Measurements from ENCODE around the gene HLA-C.
"Not testable (repeated sequence)": the region's sequence is repeated elsewhere in the genome, so short reads cannot be mapped to it uniquely, and the experiment has no call there.

HLA-C gene

GRCh38 chr6:31271641-31272357 lies at the start of gene HLA-C:
HLA-C (minus strand) TSS chr6:31272092; CDS start chr6:31272071, 21 bp downstream.
- DNase-seq (ENCODE audit: extremely low read depth in 1 of 2, low read depth in 1 of 2) = peak; percentile 59 to 89

- no peak for DNase-seq (ENCODE audit: extremely low read depth in 1 of 2, low read depth in 1 of 2)
Measured at GRCh38 chr6:31321005-31321707, 49.3 kb upstream of the HLA-C start.

- DNase-seq (ENCODE audit: extremely low read depth in 1 of 2, low read depth in 1 of 2) = no peak
Measured at GRCh38 chr6:31317036-31317435, 45.1 kb upstream of the HLA-C start.

GRCh38 chr6:31309641-31310040 lies 37.7 kb upstream of the HLA-C start:
- no peak for DNase-seq (ENCODE audit: extremely low read depth in 1 of 2, low read depth in 1 of 2)

GRCh38 chr6:31308845-31309175 lies 36.9 kb upstream of the HLA-C start:
- no peak for DNase-seq (ENCODE audit: extremely low read depth in 1 of 2, low read depth in 1 of 2)

GRCh38 chr6:31308050-31308844 lies 36.4 kb upstream of the HLA-C start:
- peak in 1 of 2 donors; percentile 26 for DNase-seq (ENCODE audit: extremely low read depth in 1 of 2, low read depth in 1 of 2)

GRCh38 chr6:31307669-31308049 lies 35.8 kb upstream of the HLA-C start:
- no peak for DNase-seq (ENCODE audit: extremely low read depth in 1 of 2, low read depth in 1 of 2)

GRCh38 chr6:31305703-31306219 lies 33.9 kb upstream of the HLA-C start:
- DNase-seq (ENCODE audit: extremely low read depth in 1 of 2, low read depth in 1 of 2) = no peak

- no peak for DNase-seq (ENCODE audit: extremely low read depth in 1 of 2, low read depth in 1 of 2)
Measured at GRCh38 chr6:31304683-31305082, 32.8 kb upstream of the HLA-C start.

- DNase-seq (ENCODE audit: extremely low read depth in 1 of 2, low read depth in 1 of 2) = no peak
Measured at GRCh38 chr6:31300797-31301196, 28.9 kb upstream of the HLA-C start.

- no peak for DNase-seq (ENCODE audit: extremely low read depth in 1 of 2, low read depth in 1 of 2)
Measured at GRCh38 chr6:31299947-31300346, 28.1 kb upstream of the HLA-C start.

- DNase-seq (ENCODE audit: extremely low read depth in 1 of 2, low read depth in 1 of 2) = no peak
Measured at GRCh38 chr6:31299511-31299910, 27.6 kb upstream of the HLA-C start.

GRCh38 chr6:31294056-31294455 lies 22.2 kb upstream of the HLA-C start:
- DNase-seq (ENCODE audit: extremely low read depth in 1 of 2, low read depth in 1 of 2) = no peak

- DNase-seq (ENCODE audit: extremely low read depth in 1 of 2, low read depth in 1 of 2) = no peak
Measured at GRCh38 chr6:31293343-31293742, 21.5 kb upstream of the HLA-C start.

GRCh38 chr6:31289788-31290187 lies 17.9 kb upstream of the HLA-C start:
- no peak for DNase-seq (ENCODE audit: extremely low read depth in 1 of 2, low read depth in 1 of 2)

- DNase-seq (ENCODE audit: extremely low read depth in 1 of 2, low read depth in 1 of 2) = no peak
Measured at GRCh38 chr6:31287619-31288018, 15.7 kb upstream of the HLA-C start.

GRCh38 chr6:31285982-31286381 lies 14.1 kb upstream of the HLA-C start:
- DNase-seq (ENCODE audit: extremely low read depth in 1 of 2, low read depth in 1 of 2) = no peak

- DNase-seq (ENCODE audit: extremely low read depth in 1 of 2, low read depth in 1 of 2) = no peak
Measured at GRCh38 chr6:31285486-31285885, 13.6 kb upstream of the HLA-C start.

- not testable (repeated sequence) for DNase-seq (ENCODE audit: extremely low read depth in 1 of 2, low read depth in 1 of 2)
Measured at GRCh38 chr6:31279647-31280046, 7.8 kb upstream of the HLA-C start.

GRCh38 chr6:31272836-31273626 lies 1.1 kb upstream of the HLA-C start:
- no peak for DNase-seq (ENCODE audit: extremely low read depth in 1 of 2, low read depth in 1 of 2)

- no peak for DNase-seq (ENCODE audit: extremely low read depth in 1 of 2, low read depth in 1 of 2)
Measured at GRCh38 chr6:31272436-31272835, 544 bp upstream of the HLA-C start.

All from stimulated activated CD8-positive, alpha-beta memory T cell treated with anti-CD3 and anti-CD28 coated beads, Interleukin-7, amount 100 ng/mL, for 48 hours (primary cell).